ENCODE measurements around the gene OR5L1. TPM values are rescaled to one million over a fixed set of nuclear protein-coding genes. Genes with fewer than 3 reads are reported as not detected.

Gene OR5L1
- not detected for total RNA-seq

- 85% methylated on average over 1 of the region's 1 CpG for WGBS
- no peaks in the 10 kb centered on the region for H3K4me1 ChIP-seq (replicated peaks)
- H3K9me3 ChIP-seq: no peaks in the 10 kb centered on the region
- no peaks in the 10 kb centered on the region for H3K36me3 ChIP-seq
- no peak within 1 kb of the TSS for H3K27ac ChIP-seq
- intact Hi-C loops (cut with DNase I): no loop called here
- TF ChIP-seq POLR2AphosphoS5 (IDR thresholded peaks at IDR 0.05): no peak
- TF ChIP-seq CTCF (IDR thresholded peaks at IDR 0.05): no peak
- TF ChIP-seq POLR2A (IDR thresholded peaks at IDR 0.05): no peak
- no peak within 1 kb of the TSS for H3K4me3 ChIP-seq
- H3K27me3 ChIP-seq (replicated peaks; ENCODE audit: insufficient read depth): no peaks in the 10 kb centered on the region
- no peak for DNase-seq (ENCODE audit: low spot score)
These were observed at the start of gene OR5L1 for GRCh38 chr11:55811067-55811466. OR5L1 (plus strand) TSS chr11:55811367; CDS start chr11:55811467, 100 bp downstream.

GRCh38 chr11:55773138-55773537 is 38.0 kb upstream of the OR5L1 start, which contains the start of gene OR5D13:
OR5D13 (plus strand) TSS chr11:55773438; CDS start chr11:55773438, 0 bp downstream.
- no peaks in the 10 kb centered on the region for H3K9me3 ChIP-seq
- DNase-seq (ENCODE audit: low spot score): no peak
- H3K4me1 ChIP-seq (replicated peaks): no peaks in the 10 kb centered on the region
- H3K27ac ChIP-seq: no peak within 1 kb of the TSS
- no peak within 1 kb of the TSS for H3K4me3 ChIP-seq
- H3K36me3 ChIP-seq: no peaks in the 10 kb centered on the region
- TF ChIP-seq CTCF (IDR thresholded peaks at IDR 0.05) (no peak), POLR2AphosphoS5 (IDR thresholded peaks at IDR 0.05) (no peak), POLR2A (IDR thresholded peaks at IDR 0.05) (no peak)
- intact Hi-C loops (cut with DNase I): no loop called here
- H3K27me3 ChIP-seq (replicated peaks; ENCODE audit: insufficient read depth): no peaks in the 10 kb centered on the region

GRCh38 chr11:55791606-55792005 is 19.6 kb upstream of the OR5L1 start:
- H3K27me3 ChIP-seq (replicated peaks; ENCODE audit: insufficient read depth): no peaks in the 10 kb centered on the region
- 96% methylated on average over 1 of the region's 1 CpG for WGBS
- H3K4me1 ChIP-seq (replicated peaks): no peaks in the 10 kb centered on the region
- no peak overlapping the region for H3K4me3 ChIP-seq
- DNase-seq (ENCODE audit: low spot score): no peak
- H3K9me3 ChIP-seq: no peaks in the 10 kb centered on the region
- TF ChIP-seq POLR2AphosphoS5 (IDR thresholded peaks at IDR 0.05) (no peak), POLR2A (IDR thresholded peaks at IDR 0.05) (no peak), CTCF (IDR thresholded peaks at IDR 0.05) (no peak)
- no peaks in the 10 kb centered on the region for H3K36me3 ChIP-seq
- no peak overlapping the region for H3K27ac ChIP-seq
- intact Hi-C loops (cut with DNase I): no loop called here

GRCh38 chr11:55793321-55793720 is 17.8 kb upstream of the OR5L1 start:
- no peak for DNase-seq (ENCODE audit: low spot score)
- intact Hi-C loops (cut with DNase I): no loop called here
- no peak overlapping the region for H3K27ac ChIP-seq
- H3K9me3 ChIP-seq: no peaks in the 10 kb centered on the region
- no peak for TF ChIP-seq POLR2AphosphoS5 (IDR thresholded peaks at IDR 0.05)
- no peaks in the 10 kb centered on the region for H3K4me1 ChIP-seq (replicated peaks)
- WGBS: 71% methylated on average over 2 of the region's 2 CpGs
- no peak overlapping the region for H3K4me3 ChIP-seq
- no peaks in the 10 kb centered on the region for H3K27me3 ChIP-seq (replicated peaks; ENCODE audit: insufficient read depth)
- H3K36me3 ChIP-seq: no peaks in the 10 kb centered on the region

- Histone ChIP-seq H3K27ac (no peak within 1 kb of the TSS), H3K4me3 (no peak within 1 kb of the TSS), H3K4me1 (replicated peaks) (no peaks in the 10 kb centered on the region), H3K9me3 (no peaks in the 10 kb centered on the region), H3K27me3 (replicated peaks; ENCODE audit: insufficient read depth) (no peaks in the 10 kb centered on the region), H3K36me3 (no peaks in the 10 kb centered on the region)
- TF ChIP-seq CTCF (IDR thresholded peaks at IDR 0.05): no peak
- no peak for TF ChIP-seq POLR2A (IDR thresholded peaks at IDR 0.05)
- TF ChIP-seq POLR2AphosphoS5 (IDR thresholded peaks at IDR 0.05): no peak
- no peak for DNase-seq (ENCODE audit: low spot score)
- intact Hi-C loops (cut with DNase I): no loop called here
These were observed 15.9 kb upstream of the OR5L1 start, which contains the start of gene OR5D14 for GRCh38 chr11:55795256-55795655. OR5D14 (plus strand) TSS chr11:55795556; CDS start chr11:55795556, 0 bp downstream.

All from prostate gland (tissue), 2 donors.